Neural progenitor cell (in vitro differentiated cells): Measurements from ENCODE around the gene MAP7D1. TPM values are rescaled to one million over a fixed set of nuclear protein-coding genes. Genes with fewer than 3 reads are reported as not detected.

Experiments used
- DNase-seq: peaks from one replicate; pipeline ENCODE4 v3.0.0-alpha.2; 2016; ENCODE audit warnings: low spot score
- H2AFZ ChIP-seq: fragments of 200-600 bp; sonication (generic); replicated peaks from 2 replicates; pipeline ENCODE4 v1.6.1; 2016; ENCODE audit warnings: antibody characterized with exemption
- H3F3A ChIP-seq: fragments of 200-600 bp; sonication (generic); 2 replicates; pipeline ENCODE4 v1.6.1; 2016; ENCODE audit warnings: antibody characterized with exemption, low read depth
- H3K27ac ChIP-seq: fragments of 200-600 bp; sonication (generic); 2 replicates; pipeline ENCODE4 v1.5.1; 2016; ENCODE audit warnings: mild to moderate bottlenecking
- H3K27me3 ChIP-seq: fragments of 200-600 bp; sonication (generic); 2 replicates; pipeline ENCODE4 v1.6.1; 2016; ENCODE audit warnings: mild to moderate bottlenecking, moderate library complexity
- H3K36me3 ChIP-seq: fragments of 200-600 bp; sonication (generic); 2 replicates; pipeline ENCODE4 v1.5.1; 2016
- H3K4me1 ChIP-seq: fragments of 200-600 bp; sonication (generic); 2 replicates; pipeline ENCODE4 v1.6.1; 2016; ENCODE audit warnings: mixed run types
- H3K4me2 ChIP-seq: fragments of 200-600 bp; sonication (generic); 2 replicates; pipeline ENCODE4 v1.6.1; 2016
- H3K4me3 ChIP-seq: fragments of 200-600 bp; sonication (generic); 2 replicates; pipeline ENCODE4 v1.5.1; 2016
- H3K79me2 ChIP-seq: fragments of 200-600 bp; sonication (generic); 2 replicates; pipeline ENCODE4 v1.6.1; 2016; ENCODE audit warnings: low read depth
- H3K9ac ChIP-seq: fragments of 200-600 bp; sonication (generic); 2 replicates; pipeline ENCODE4 v1.6.1; 2016
- H3K9me3 ChIP-seq: fragments of 200-600 bp; sonication (generic); 2 replicates; pipeline ENCODE4 v1.5.1; 2016; ENCODE audit warnings: low read depth
- H4K20me1 ChIP-seq: fragments of 200-600 bp; sonication (generic); 2 replicates; pipeline ENCODE4 v1.6.1; 2016; ENCODE audit warnings: low read depth
- H3K27ac Mint-ChIP-seq: 3 replicates; pipeline ENCODE4 v1.8.0; 2021; ENCODE audit warnings: mixed read lengths
- H3K27me3 Mint-ChIP-seq: 2 replicates; pipeline ENCODE4 v1.8.0; 2022; ENCODE audit warnings: low read depth, mild to moderate bottlenecking, inconsistent platforms, moderate library complexity, mixed read lengths; ENCODE audit not compliant: insufficient read depth
- H3K36me3 Mint-ChIP-seq: 3 replicates; pipeline ENCODE4 v1.8.0; 2021; ENCODE audit warnings: mixed read lengths
- H3K4me1 Mint-ChIP-seq: 3 replicates; pipeline ENCODE4 v1.8.0; 2021; ENCODE audit warnings: mixed read lengths
- H3K4me3 Mint-ChIP-seq: 3 replicates; pipeline ENCODE4 v1.8.0; 2021; ENCODE audit warnings: mild to moderate bottlenecking, moderate library complexity, mixed read lengths
- H3K9me3 Mint-ChIP-seq: 3 replicates; pipeline ENCODE4 v1.8.0; 2020; ENCODE audit warnings: mixed read lengths
- EZH2 ChIP-seq: fragments of 200-600 bp; sonication (generic); IDR thresholded peaks from 2 replicates; pipeline ENCODE4 v1.6.1; 2017; ENCODE audit warnings: antibody characterized with exemption, mild to moderate bottlenecking, moderate library complexity
- EZH2phosphoT487 ChIP-seq: fragments of 200-600 bp; sonication (generic); IDR thresholded peaks from 2 replicates; pipeline ENCODE4 v1.6.1; 2017; ENCODE audit warnings: antibody characterized with exemption
- total RNA-seq: library from RNA; depleted of rRNA; stranded (reverse); fragments of >200 nt; gene quantifications from 2 replicates; pipeline ENCODE4 v1.2.3, GENCODE V29; 2015; ENCODE audit warnings: low replicate concordance
- TF ChIP-seq, protein P1 (sequence below): fragments of 200-600 bp; sonication (generic); IDR thresholded peaks from 2 replicates; pipeline ENCODE4 v1.5.1; 2017; ENCODE audit warnings: antibody characterized with exemption, mild to moderate bottlenecking

The MAP7D1 gene
- total RNA-seq, 1 donor from 2014 or later, result 35.0 TPM

DNA sequence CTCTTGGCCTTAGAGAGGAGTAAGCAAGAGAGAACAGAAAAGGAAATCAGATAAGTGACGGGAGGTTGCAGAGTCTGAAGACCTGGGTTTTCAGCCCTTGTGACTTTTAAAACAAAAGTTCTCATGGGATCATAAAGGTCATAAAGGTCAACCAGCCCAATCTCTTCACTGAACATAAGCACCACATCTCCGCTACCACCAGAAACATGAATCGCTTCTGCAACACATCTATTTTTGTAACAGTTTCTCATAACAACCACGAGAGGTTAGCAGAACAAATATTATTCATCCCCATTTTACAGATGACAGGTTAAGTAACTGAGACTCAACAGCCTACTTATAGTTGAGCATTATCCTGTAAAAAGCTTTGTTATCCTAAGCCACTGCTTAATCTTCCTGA is 12.5 kb upstream of the MAP7D1 start:
- no peak overlapping the region for H3K4me3 Mint-ChIP-seq
- H3K27ac Mint-ChIP-seq, result no peak overlapping the region
- Histone ChIP-seq H3K9me3 (no peaks in the 10 kb centered on the region), H3K27me3 (no peaks in the 10 kb centered on the region), H3K36me3 (no peaks in the 10 kb centered on the region), H3K27ac (no peak overlapping the region), H3K4me1 (no peaks in the 10 kb centered on the region), H3K4me3 (no peak overlapping the region), H3K79me2 (peaks cover 27% of the 10 kb centered on the region), H2AFZ (no peak overlapping the region), H3K4me2 (no peak overlapping the region), H3F3A (no peaks in the 10 kb centered on the region), H4K20me1 (no peaks in the 10 kb centered on the region), H3K9ac (no peak overlapping the region)
- H3K4me1 Mint-ChIP-seq, result peaks cover 4% of the 10 kb centered on the region
- H3K27me3 Mint-ChIP-seq, result peaks cover 2% of the 10 kb centered on the region
- no peak for TF ChIP-seq EZH2
- TF ChIP-seq, protein P1, sequence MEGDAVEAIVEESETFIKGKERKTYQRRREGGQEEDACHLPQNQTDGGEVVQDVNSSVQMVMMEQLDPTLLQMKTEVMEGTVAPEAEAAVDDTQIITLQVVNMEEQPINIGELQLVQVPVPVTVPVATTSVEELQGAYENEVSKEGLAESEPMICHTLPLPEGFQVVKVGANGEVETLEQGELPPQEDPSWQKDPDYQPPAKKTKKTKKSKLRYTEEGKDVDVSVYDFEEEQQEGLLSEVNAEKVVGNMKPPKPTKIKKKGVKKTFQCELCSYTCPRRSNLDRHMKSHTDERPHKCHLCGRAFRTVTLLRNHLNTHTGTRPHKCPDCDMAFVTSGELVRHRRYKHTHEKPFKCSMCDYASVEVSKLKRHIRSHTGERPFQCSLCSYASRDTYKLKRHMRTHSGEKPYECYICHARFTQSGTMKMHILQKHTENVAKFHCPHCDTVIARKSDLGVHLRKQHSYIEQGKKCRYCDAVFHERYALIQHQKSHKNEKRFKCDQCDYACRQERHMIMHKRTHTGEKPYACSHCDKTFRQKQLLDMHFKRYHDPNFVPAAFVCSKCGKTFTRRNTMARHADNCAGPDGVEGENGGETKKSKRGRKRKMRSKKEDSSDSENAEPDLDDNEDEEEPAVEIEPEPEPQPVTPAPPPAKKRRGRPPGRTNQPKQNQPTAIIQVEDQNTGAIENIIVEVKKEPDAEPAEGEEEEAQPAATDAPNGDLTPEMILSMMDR, result no peak
- TF ChIP-seq EZH2phosphoT487, result no peak
- peaks cover 2% of the 10 kb centered on the region for H3K9me3 Mint-ChIP-seq
- DNase-seq, result no peak
- peaks cover 13% of the 10 kb centered on the region for H3K36me3 Mint-ChIP-seq

DNA sequence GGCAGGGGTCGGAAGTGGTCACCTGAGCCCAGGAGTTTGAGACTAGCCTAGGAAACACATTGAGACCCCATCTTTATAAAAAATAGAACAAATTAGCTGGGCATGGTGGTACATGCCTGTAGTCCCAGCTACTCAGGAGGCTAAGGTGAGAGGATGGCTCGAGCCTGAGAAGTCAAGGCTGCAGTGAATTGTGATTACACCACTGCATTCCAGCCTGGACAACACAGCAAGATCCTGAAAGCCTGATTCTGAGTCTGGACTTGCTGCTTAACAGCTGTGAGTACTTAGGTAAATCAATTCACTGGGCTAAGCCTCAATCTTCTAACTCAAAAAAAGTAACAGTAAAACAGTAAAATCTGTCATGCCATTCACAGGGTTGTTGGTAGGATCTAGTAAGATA is 11.5 kb upstream of the MAP7D1 start:
- Mint-ChIP-seq H3K27me3 (peaks cover 2% of the 10 kb centered on the region), H3K27ac (no peak overlapping the region), H3K4me1 (peaks cover 9% of the 10 kb centered on the region), H3K9me3 (peaks cover 2% of the 10 kb centered on the region), H3K36me3 (peaks cover 13% of the 10 kb centered on the region), H3K4me3 (no peak overlapping the region)
- Histone ChIP-seq H4K20me1 (no peaks in the 10 kb centered on the region), H3K27ac (no peak overlapping the region), H3K9ac (no peak overlapping the region), H2AFZ (no peak overlapping the region), H3K4me2 (no peak overlapping the region), H3F3A (peaks cover 6% of the 10 kb centered on the region), H3K4me3 (no peak overlapping the region), H3K79me2 (peaks cover 30% of the 10 kb centered on the region), H3K4me1 (no peaks in the 10 kb centered on the region), H3K9me3 (no peaks in the 10 kb centered on the region), H3K27me3 (no peaks in the 10 kb centered on the region), H3K36me3 (no peaks in the 10 kb centered on the region)
- TF ChIP-seq, protein P1, result no peak
- no peak for TF ChIP-seq EZH2
- TF ChIP-seq EZH2phosphoT487, result no peak
- DNase-seq, result no peak

DNA sequence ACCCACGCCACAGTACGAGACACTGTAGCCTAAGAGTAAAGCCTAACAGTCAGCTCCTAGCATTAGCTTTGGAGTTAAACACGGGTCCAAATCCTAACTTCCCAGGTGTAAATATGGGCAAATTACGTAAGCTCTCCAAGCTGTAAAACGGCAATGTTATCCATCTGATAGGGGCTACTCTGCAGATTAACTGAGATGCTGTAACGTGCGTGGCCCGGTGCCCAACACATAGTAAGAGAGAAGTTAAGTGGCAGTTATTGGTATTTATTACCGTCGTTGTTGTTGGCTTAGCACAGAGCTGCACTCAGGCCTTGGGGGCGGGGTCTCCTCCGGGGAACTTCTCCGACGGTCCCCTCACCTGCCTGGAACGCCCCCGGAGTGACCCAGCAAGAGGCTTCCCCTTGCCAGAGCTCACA is 7.1 kb upstream of the MAP7D1 start:
- peak overlapping the region; percentile 94 for H3K4me3 Mint-ChIP-seq
- H3K4me1 Mint-ChIP-seq, result peaks cover 44% of the 10 kb centered on the region
- H3F3A ChIP-seq, result peaks cover 28% of the 10 kb centered on the region
- H3K27me3 Mint-ChIP-seq, result peaks cover 9% of the 10 kb centered on the region
- H3K9ac ChIP-seq, result peak overlapping the region; percentile 27
- no peaks in the 10 kb centered on the region for H3K36me3 ChIP-seq
- peaks cover 14% of the 10 kb centered on the region for H3K27me3 ChIP-seq
- peaks cover 21% of the 10 kb centered on the region for H3K4me1 ChIP-seq
- peaks cover 20% of the 10 kb centered on the region for H3K79me2 ChIP-seq
- peaks cover 2% of the 10 kb centered on the region for H3K9me3 Mint-ChIP-seq
- no peaks in the 10 kb centered on the region for H3K9me3 ChIP-seq
- TF ChIP-seq EZH2, result no peak
- no peak for TF ChIP-seq EZH2phosphoT487
- TF ChIP-seq, protein P1, result no peak
- peaks cover 9% of the 10 kb centered on the region for H3K36me3 Mint-ChIP-seq
- H3K27ac ChIP-seq, result peak overlapping the region; percentile 54
- H2AFZ ChIP-seq, result peak overlapping the region; percentile 50
- peak overlapping the region; percentile 76 for H3K4me2 ChIP-seq
- peak overlapping the region; percentile 51 for H3K27ac Mint-ChIP-seq
- H3K4me3 ChIP-seq, result peak overlapping the region; percentile 65
- no peak for DNase-seq
- H4K20me1 ChIP-seq, result no peaks in the 10 kb centered on the region
